RPMI7951 (cell line): ENCODE results near the gene GRB14. TPM values are rescaled to one million over a fixed set of nuclear protein-coding genes. Genes with fewer than 3 reads are reported as not detected.
"Not testable (repeated sequence)": the region's sequence is repeated elsewhere in the genome, so short reads cannot be mapped to it uniquely, and the experiment has no call there.

Source experiments
- DNase-seq: peaks from one replicate; pipeline ENCODE4 v3.0.0-alpha.2; 2012; ENCODE audit warnings: low read depth
- total RNA-seq: library from RNA; depleted of rRNA; stranded (reverse); fragments of >200 nt; shearing (Covaris generic); gene quantifications from 2 replicates; pipeline ENCODE4 v1.2.3, GENCODE V29; 2014; rRNA removed

GRB14 gene
- not detected in 2 replicates for total RNA-seq

DNA sequence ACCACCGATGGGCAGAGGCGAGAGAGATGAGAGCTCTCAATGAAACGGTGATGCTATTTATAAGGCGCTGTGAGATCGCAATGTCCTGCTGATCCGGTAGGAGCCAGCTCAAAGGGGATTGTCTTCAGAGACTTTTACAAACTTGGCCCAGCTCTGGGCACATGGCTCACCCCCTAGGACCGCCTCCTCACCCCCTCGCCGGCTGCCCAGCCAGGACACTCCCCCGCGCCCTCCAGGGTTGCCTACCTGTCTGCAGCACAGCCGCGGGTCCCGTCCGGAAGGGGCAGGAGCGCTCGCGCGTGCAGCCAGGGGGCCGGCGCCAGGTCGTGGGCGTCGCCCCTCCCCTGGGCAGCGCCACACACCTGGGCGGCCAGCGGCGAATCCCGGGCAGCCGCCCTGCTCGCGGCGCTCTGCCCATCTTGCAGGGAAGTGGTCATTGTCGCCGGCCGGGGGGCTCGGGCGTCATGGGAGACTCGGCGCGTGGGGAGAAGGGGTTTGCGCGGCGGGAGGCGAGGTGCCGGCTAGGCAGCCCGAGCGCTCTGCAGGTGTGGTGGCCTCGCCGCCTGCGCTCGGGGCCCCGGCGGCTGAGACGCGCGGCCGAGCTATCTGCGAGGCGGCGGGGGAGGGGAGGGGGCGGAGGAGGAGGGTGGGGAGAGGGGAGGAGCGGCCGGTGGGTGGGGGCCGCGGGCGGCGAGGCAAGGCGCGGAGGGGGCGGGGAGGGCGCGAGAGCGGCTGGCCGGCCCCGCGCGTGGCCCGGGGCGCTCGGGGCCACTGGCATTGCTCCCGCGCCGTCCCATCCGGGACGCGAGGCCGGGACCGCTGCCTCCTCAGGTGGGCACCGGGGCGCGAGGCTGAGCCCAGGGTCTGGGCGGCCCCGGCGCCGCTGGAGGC lies at the start of gene GRB14:
TSS of gene GRB14 (minus strand) at position 610 of the 891 bp plus-strand sequence. CDS start at position 437, 173 bp downstream.
- no peak for DNase-seq

DNA sequence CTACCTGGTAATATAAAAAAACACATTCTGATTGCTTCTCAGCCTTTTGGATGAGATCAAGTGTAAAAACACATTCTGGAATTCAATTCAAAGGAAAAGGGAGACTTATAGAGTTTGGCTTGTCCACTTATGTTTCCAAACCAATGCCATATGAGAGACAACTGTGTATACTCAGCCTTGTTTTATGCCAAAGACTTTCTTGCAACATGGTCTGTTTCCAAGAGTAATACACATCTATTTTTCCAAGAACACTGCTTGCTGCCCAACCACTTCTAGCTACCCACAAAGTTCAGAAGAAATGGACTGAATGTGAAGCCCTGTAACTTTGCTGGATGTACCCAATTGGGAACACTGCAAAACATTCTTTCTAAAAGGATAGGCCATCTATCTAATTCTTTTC lies 48.0 kb upstream of the GRB14 start:
- no peak for DNase-seq

DNA sequence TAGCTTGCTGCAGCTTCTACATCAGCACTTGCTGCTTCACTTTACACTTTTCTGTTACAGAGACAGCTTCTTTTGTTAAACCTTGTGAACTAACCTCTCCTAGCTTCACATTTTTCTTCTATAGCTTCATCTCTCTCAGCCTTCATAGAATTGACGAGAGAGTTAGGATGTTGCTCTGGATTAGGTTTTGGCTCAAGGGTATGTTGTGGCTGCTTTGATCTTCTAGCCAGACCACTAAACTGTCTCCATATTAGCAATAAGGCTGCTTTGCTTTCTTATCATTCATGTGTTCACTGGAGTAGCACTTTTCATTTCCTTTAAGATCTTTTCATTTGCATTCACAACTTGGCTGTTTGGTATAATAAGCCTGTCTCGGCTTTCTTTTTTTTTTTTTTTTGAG lies 46.3 kb upstream of the GRB14 start:
- DNase-seq, result no peak

GRCh38 chr2:164664070-164664469 lies 42.8 kb upstream of the GRB14 start:
- no peak for DNase-seq

DNA sequence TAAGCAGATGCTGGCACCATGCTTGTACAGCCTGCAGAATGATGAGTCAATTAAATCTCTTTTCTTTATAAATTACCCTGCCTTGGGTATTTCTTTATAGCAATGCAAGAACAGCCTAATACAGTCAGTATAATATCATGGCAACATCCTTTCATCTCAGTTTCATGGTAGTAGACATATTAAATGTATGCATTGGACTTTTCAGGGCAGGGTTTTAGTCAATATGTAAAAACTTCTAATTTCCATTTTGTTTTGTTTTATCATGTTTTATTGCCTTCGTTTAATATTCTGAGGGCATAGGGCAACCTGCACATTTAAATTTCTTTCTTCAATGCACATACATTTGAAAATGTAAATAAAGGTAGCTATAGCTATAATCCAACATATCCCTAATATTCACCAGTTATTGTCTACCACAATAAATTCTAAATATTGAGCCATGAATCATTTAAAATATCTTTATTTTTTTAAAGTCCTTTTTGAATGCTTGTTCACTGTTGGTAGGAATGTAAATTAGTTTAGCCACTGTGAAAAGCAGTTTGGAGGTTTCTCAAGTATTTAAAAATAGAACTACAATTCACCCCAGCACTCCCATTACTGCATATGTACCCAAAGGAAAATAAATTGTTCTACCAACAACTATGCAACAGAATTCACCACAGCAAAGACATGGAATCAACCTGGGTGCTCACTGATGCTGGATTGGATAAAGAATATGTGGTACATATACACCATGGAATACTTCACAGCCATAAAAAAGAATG lies 41.8 kb upstream of the GRB14 start:
- no peak for DNase-seq

DNA sequence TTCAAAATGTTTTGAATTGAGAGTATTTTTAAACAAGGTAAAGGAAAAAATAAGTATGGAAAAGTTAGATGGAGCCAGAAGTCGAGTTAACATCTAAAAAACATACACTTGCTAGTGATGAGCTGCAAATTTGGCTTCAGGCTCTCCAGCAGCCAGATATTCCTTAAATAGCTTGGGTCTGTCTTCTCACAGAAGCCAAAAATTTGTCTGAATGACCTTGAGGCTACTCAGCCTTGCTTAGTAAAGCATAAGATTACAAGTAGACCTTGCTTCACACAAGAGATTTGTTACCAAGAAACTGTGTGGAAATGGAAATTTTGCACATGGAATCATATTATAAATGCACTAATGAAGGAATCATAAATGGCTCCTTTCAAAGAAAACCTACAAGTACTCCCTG lies 40.8 kb upstream of the GRB14 start:
- DNase-seq, result no peak

DNA sequence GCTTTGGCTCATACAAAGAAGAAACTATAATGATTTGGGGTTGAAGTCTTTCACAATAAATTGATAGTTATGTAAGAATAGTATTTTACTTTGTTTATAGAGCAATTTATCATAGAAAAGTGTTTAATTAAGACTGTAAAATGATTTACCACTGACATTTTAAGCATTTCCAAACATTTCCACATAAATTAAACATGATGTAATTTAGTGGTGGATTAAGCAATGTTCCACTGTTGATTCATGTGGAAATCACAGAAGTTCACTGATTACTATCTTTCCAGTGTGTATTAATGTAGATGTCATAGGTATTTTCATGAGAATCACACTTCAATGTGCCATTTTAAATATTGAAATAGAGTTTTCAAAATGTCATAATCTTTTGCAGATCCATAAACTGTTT lies 40.1 kb upstream of the GRB14 start:
- no peak for DNase-seq

GRCh38 chr2:164657129-164657528 lies 35.8 kb upstream of the GRB14 start:
- peak; percentile 52 for DNase-seq

GRCh38 chr2:164655750-164656149 lies 34.5 kb upstream of the GRB14 start:
- DNase-seq, result no peak

DNA sequence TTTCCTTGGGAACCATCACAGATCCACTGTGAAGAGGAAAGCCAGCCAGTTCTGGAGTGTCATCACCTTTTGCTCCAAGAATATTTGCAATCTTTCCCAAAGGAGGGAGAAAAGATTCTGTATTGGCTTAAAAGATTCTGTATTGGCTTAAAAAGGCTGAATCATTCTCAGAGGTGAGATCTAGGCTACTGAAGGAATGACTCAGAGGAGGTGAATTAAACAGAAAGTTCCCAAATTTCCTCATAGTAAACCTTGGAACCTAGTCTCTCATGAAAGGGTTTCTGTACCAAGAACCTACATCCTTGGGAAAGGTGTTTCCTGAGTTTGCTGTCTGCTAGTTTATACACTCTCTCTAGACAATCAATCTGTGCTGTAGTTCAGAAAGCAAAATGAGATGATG lies 34.1 kb upstream of the GRB14 start:
- DNase-seq, result no peak

GRCh38 chr2:164651361-164651760 lies 30.1 kb upstream of the GRB14 start:
- peak; percentile 3 for DNase-seq

DNA sequence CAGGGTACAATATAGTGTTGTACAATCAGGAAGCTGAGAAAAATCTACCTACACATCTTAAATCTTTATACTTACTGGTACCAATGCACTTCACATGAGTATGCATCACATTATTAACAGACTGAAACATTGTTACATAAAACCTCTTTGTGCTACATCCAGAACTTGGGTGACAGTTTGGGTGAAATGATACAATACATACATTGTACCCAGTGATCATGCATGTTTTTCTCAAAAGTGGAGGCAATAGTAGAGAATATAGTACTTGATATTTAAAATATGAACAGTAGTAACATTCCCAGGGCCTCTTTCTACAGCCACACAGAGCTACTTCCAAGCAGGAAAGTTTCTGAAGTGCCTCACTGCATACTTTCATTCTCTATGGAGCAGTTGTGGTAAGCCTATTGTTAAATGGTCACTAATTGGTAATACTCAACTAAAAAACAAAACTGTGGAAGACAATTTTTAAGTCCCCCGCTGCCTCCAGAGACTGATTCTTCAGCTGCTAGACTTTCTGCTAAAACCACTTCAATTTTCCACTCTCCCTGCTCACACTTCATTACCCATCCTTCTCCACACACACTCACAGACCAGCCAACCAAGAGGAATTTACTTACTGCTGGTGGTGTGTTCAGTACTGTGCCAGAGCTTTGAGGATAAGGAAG lies 22.9 kb upstream of the GRB14 start:
- no peak for DNase-seq

GRCh38 chr2:164642946-164643555 lies 21.8 kb upstream of the GRB14 start:
- no peak for DNase-seq

- no peak for DNase-seq
These were observed 21.0 kb upstream of the GRB14 start for GRCh38 chr2:164642268-164642667.

DNA sequence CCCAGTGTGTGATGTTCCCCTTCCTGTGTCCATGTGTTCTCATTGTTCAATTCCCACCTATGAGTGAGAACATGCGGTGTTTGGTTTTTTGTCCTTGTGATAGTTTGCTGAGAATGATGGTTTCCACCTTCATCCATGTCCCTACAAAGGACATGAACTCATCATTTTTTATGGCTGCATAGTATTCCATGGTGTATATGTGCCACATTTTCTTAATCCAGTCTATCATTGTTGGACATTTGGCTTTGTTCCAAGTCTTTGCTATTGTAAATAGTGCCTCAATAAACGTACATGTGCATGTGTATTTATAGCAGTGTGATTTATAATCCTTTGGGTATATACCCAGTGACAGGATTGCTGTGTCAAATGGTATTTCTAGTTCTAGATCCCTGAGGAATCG lies 7.0 kb upstream of the GRB14 start:
- DNase-seq, result not testable (repeated sequence)

DNA sequence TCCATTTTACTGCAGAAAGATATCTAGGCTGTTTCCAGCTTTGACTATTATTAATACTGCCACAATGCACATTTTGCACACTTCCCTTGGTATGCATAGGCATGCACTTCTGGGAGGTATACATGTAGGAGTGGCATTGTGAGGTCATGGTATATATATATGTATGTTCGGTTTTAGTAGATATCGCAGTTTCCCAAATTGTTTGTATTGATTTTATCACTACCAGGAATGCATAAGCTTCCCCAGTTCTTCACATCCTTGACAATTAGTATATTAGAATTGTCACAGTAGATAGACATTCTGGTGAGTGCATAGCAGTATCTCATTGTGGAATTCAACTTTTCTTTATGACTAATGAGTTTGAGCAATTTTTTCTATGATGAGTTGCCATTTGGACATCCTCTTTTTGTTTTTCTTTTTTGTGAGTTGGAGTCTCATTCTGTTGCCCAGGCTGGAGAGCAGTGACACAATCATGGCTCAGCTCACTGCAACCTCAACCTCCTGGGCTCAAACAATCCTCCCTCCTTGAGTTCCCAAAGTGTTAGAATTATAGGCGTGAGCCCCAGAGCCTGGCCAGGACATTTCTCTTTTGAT lies 4.2 kb upstream of the GRB14 start:
- DNase-seq, result no peak

GRCh38 chr2:164624316-164624715 lies 3.0 kb upstream of the GRB14 start:
- DNase-seq, result no peak

- no peak for DNase-seq
These were observed 1.2 kb upstream of the GRB14 start for GRCh38 chr2:164622338-164623106.

GRCh38 chr2:164621764-164622105 lies 453 bp upstream of the GRB14 start:
- DNase-seq, result no peak

DNA sequence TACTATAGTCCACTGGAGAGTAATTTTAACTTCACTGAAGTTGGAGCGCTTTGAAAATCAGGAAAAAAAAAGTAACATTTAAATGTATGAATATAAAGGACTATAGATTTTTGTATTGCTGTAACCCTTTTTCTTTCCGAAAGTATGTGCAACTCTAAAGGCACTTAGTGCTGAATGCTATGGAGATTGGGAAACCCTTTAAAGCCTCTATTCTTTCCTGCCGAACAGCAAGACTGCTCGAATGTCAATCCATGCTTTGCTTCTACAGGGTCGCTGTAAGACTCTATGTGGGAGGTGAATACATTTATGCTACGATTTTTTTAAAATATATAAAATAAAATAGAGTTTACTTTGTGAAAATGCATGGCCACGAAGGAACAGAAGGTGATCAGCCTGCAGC lies 825 bp downstream of the GRB14 start:
- DNase-seq, result no peak

DNA sequence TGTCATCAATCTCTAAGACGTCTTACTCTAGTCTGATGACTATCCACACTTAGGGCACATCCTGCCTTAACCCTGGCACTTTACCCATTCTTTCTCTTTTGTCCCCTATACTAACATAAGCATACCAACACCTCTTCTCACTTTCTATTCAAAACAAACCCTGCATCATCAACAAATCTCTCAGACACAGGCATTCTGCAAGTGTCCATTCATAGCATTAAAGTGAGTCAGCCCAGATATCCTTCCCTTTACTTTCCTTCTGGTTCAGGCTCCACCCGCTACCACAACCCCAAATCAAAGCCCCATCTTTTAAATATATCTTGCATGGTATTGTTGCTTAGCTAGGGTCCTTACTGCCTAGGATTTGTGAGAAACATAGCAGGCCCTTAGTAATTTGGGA lies 3.8 kb downstream of the GRB14 start:
- no peak for DNase-seq
